ENCODE data around the gene UGT1A9.

DNA sequence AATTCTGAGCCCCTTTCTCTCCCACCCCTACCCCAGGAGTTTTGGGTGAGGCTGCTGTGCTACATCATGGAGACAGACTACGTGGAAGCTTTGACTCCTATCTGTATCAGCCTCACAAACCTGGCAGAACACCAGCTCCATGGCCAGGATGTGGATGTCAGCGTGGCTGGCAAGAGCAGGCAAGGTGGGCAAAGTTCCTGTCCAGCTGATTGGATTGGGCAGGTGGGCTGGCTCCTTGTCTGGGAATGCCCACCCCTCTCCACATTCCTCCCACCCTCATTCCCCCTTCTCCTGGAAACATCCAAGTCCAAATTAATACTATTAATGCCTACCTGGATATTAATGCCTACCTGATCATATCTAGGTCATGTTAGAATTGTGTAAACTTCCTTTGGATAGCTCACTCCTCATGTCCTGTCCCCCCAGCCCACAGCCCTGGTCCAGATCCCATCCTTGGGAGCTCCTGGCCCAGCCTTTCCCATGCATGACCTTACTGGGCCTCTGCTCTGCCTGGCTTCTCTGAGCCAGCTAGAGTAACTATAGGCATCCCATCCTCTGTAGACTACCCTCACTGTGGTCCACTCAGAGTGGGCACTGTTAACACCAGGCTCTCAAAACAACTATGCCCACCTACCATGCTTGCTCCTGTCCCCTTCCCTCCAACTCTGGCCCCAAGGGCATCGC is 130.6 kb downstream of the UGT1A9 start:
- TF ChIP-seq CTCF (IDR thresholded peaks at IDR 0.05) (no peak), POLR2AphosphoS5 (IDR thresholded peaks at IDR 0.05) (no peak), EP300 (IDR thresholded peaks at IDR 0.05) (no peak)
